Keratinocyte (primary cell): ENCODE measurements around the gene GPR152.

Source experiments
- EZH2 ChIP-seq: IDR thresholded peaks from one replicate; pipeline ENCODE4 v1.6.1; 2012; ENCODE audit warnings: inconsistent platforms, mild to moderate bottlenecking, low read length, moderate library complexity
- TF ChIP-seq, protein P1 (sequence below), 3 experiments: IDR thresholded peaks in 1 of 3; conservative IDR thresholded peaks in 1 of 3; optimal IDR thresholded peaks in 1 of 3; 2 replicates in 2 of 3; 3 replicates in 1 of 3; pipeline versions ENCODE3 to v1.5.1; 2011; ENCODE audit warnings: low read length in 3 of 3, mild to moderate bottlenecking in 3 of 3, moderate library complexity in 2 of 3, control low read depth in 1 of 3, inconsistent platforms in 1 of 3; ENCODE audit not compliant: insufficient read depth in 2 of 3; ENCODE audit errors: extremely low read depth in 1 of 3

DNA sequence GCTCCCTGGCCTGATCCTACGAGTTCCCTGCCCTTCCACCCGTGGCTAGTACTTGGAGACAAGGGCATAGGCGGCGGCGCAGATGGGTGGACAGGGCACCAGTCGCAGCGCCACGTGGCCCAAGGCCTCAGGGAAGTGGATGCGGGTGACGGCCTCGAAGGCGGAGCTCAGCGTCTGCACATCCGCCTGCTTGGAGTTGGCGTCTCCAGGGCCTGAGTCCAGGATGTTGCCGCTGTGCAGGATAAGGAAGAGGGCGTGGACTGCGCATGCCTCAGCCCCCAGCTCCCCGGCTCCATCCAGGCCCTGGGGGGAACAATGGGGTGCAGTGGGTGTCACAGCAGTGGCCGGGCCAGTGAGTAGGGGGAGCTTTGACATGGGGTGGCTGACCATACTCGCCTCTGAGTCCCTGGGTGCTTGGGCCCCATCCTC lies 46.0 kb upstream of the GPR152 start:
- TF ChIP-seq, protein P1, sequence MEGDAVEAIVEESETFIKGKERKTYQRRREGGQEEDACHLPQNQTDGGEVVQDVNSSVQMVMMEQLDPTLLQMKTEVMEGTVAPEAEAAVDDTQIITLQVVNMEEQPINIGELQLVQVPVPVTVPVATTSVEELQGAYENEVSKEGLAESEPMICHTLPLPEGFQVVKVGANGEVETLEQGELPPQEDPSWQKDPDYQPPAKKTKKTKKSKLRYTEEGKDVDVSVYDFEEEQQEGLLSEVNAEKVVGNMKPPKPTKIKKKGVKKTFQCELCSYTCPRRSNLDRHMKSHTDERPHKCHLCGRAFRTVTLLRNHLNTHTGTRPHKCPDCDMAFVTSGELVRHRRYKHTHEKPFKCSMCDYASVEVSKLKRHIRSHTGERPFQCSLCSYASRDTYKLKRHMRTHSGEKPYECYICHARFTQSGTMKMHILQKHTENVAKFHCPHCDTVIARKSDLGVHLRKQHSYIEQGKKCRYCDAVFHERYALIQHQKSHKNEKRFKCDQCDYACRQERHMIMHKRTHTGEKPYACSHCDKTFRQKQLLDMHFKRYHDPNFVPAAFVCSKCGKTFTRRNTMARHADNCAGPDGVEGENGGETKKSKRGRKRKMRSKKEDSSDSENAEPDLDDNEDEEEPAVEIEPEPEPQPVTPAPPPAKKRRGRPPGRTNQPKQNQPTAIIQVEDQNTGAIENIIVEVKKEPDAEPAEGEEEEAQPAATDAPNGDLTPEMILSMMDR (optimal IDR thresholded peaks at IDR 0.05 in 1 of 3, IDR thresholded peaks at IDR 0.05 in 1 of 3, conservative IDR thresholded peaks at IDR 0.05 in 1 of 3; ENCODE audit: extremely low read depth in 1 of 3, insufficient read depth in 2 of 3, low read length in 3 of 3), result no peak
- no peak for TF ChIP-seq EZH2
